PFSK-1 (cell line): Measurements from ENCODE around the gene TCF12.

Experiments
- FOXP2 ChIP-seq: optimal IDR thresholded peaks from 2 replicates; pipeline ENCODE3; 2011; ENCODE audit warnings: borderline replicate concordance, control low read depth, inconsistent platforms; ENCODE audit not compliant: insufficient read depth; ENCODE audit errors: extremely low read length, extremely low read depth
- POLR2AphosphoS5 ChIP-seq: IDR thresholded peaks from 2 replicates; pipeline ENCODE4 v1.6.1; 2012; ENCODE audit warnings: low read depth, mild to moderate bottlenecking, control low read depth, low read length, moderate library complexity
- REST ChIP-seq, 2 experiments: IDR thresholded peaks; 2 replicates each; pipeline versions ENCODE4 v1.6.1 to v1.8.0; 2011 to 2012; ENCODE audit warnings: low read depth in 2 of 2, low read length in 2 of 2, control low read depth in 1 of 2, inconsistent platforms in 1 of 2, mild to moderate bottlenecking in 1 of 2, moderate library complexity in 1 of 2; ENCODE audit not compliant: insufficient read depth in 1 of 2
- SIN3A ChIP-seq: IDR thresholded peaks from 2 replicates; pipeline ENCODE4 v1.6.1; 2012; ENCODE audit warnings: mild to moderate bottlenecking, low read length, moderate library complexity, borderline replicate concordance; ENCODE audit not compliant: insufficient read depth
- TAF1 ChIP-seq: IDR thresholded peaks from 2 replicates; pipeline ENCODE4 v1.6.1; 2012; ENCODE audit warnings: low read length, control low read depth, borderline replicate concordance; ENCODE audit not compliant: insufficient read depth

The TCF12 gene

GRCh38 chr15:57102858-57103257 is 184.4 kb downstream of the TCF12 start:
- TF ChIP-seq POLR2AphosphoS5 (no peak), SIN3A (no peak), TAF1 (no peak), REST (IDR thresholded peaks at IDR 0.05; ENCODE audit: insufficient read depth in 1 of 2, low read depth in 2 of 2, low read length in 2 of 2) (no peak)

- TF ChIP-seq POLR2AphosphoS5 (no peak), FOXP2 (no peak), REST (IDR thresholded peaks at IDR 0.05; ENCODE audit: insufficient read depth in 1 of 2, low read depth in 2 of 2, low read length in 2 of 2) (no peak), TAF1 (no peak), SIN3A (no peak)
These were observed 189.9 kb downstream of the TCF12 start for GRCh38 chr15:57108296-57108695.

GRCh38 chr15:57109005-57109404 is 190.6 kb downstream of the TCF12 start:
- TF ChIP-seq FOXP2 = no peak
- TF ChIP-seq SIN3A = no peak
- TF ChIP-seq TAF1 = no peak
- TF ChIP-seq REST (IDR thresholded peaks at IDR 0.05; ENCODE audit: insufficient read depth in 1 of 2, low read depth in 2 of 2, low read length in 2 of 2) = no peak
- TF ChIP-seq POLR2AphosphoS5 = no peak

GRCh38 chr15:57111002-57111401 is 192.6 kb downstream of the TCF12 start:
- TF ChIP-seq FOXP2 = no peak
- TF ChIP-seq POLR2AphosphoS5 = no peak
- TF ChIP-seq REST (IDR thresholded peaks at IDR 0.05; ENCODE audit: insufficient read depth in 1 of 2, low read depth in 2 of 2, low read length in 2 of 2) = no peak
- no peak for TF ChIP-seq SIN3A
- TF ChIP-seq TAF1 = no peak

- no peak for TF ChIP-seq FOXP2
- TF ChIP-seq REST (IDR thresholded peaks at IDR 0.05; ENCODE audit: insufficient read depth in 1 of 2, low read depth in 2 of 2, low read length in 2 of 2) = no peak
- TF ChIP-seq POLR2AphosphoS5 = no peak
- no peak for TF ChIP-seq SIN3A
- no peak for TF ChIP-seq TAF1
These were observed 193.7 kb downstream of the TCF12 start for GRCh38 chr15:57112178-57112577.
